ENCODE measurements around the gene KLRG1.

KLRG1 gene

DNA sequence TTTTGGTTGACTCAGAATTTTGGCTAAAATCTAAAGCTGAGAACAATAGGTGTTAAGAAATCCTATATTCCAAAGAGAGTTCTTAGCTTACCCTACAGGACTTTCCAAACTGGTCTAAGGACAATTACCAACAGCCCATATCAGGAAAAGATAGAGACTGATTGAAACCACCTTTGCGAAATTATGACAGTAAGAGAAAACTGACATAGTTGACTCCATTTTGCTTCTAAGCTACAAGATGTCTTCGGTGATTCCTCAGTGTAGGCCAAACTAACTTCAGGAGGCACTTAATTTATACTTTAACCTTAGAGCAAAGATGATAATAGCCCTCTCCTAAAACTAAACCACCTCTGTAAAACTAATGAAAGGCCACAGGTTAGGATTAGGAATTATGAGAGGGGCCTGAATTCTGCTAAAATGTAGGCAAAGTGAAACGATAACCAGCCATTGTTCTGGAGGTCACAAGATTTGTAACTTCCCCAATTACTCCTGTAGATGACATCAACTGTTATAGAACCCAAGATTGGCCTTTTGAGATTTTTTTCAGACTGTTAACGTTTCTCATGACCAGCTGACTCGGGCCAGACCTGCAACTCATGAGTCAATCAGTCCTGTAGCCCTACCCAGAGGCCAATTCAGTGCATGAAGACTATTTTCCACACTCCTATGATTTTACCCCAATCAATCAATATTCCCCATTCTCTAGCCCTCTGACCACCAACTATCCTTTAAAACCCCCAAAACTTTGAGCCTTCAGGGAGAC, 43.0 kb downstream of the KLRG1 start:
- Histone ChIP-seq H3K27me3 (no peaks in the 10 kb centered on the region), H3K4me3 (ENCODE audit: low read depth, low read length) (no peak overlapping the region), H3K9me3 (no peaks in the 10 kb centered on the region), H3K36me3 (no peaks in the 10 kb centered on the region), H3K4me1 (no peaks in the 10 kb centered on the region)
- TF ChIP-seq, protein P1, sequence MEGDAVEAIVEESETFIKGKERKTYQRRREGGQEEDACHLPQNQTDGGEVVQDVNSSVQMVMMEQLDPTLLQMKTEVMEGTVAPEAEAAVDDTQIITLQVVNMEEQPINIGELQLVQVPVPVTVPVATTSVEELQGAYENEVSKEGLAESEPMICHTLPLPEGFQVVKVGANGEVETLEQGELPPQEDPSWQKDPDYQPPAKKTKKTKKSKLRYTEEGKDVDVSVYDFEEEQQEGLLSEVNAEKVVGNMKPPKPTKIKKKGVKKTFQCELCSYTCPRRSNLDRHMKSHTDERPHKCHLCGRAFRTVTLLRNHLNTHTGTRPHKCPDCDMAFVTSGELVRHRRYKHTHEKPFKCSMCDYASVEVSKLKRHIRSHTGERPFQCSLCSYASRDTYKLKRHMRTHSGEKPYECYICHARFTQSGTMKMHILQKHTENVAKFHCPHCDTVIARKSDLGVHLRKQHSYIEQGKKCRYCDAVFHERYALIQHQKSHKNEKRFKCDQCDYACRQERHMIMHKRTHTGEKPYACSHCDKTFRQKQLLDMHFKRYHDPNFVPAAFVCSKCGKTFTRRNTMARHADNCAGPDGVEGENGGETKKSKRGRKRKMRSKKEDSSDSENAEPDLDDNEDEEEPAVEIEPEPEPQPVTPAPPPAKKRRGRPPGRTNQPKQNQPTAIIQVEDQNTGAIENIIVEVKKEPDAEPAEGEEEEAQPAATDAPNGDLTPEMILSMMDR (IDR thresholded peaks at IDR 0.05; ENCODE audit: low read depth, low read length), result no peak
- DNase-seq, result no peak

DNA sequence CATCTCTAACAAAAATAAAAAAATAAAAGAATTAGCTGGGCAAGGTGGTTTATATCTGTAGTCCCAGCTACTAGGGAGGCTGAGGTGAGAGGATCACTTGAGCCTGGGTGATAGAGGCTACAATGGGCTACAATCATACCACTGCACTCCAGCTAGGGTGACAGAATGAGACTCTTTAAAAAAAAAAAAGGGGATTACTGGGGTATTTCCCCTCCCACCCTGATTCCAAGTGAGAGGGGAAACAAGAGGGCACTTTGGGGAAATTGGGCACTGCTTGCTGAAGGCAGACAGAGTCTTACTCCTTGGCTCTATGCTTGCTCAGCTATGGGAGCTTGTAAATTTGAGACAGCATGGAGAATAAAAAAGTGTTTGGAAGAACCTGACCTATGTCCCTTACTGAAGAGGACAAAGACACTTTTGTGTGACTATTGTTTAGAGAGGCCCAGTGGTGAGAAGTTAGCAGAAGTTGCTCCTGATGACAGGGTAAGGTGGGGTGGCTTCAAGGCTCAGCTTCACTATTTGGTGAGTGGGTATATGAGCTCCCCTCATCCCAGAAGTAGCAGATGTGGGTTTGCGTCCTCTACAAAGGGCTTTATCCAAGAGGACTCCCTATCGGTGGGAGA, 44.0 kb downstream of the KLRG1 start:
- Histone ChIP-seq H3K36me3 (no peaks in the 10 kb centered on the region), H3K4me1 (no peaks in the 10 kb centered on the region), H3K4me3 (ENCODE audit: low read depth, low read length) (no peak overlapping the region), H3K27me3 (no peaks in the 10 kb centered on the region), H3K9me3 (no peaks in the 10 kb centered on the region)
- no peak for DNase-seq
- TF ChIP-seq, protein P1 (IDR thresholded peaks at IDR 0.05; ENCODE audit: low read depth, low read length), result no peak

DNA sequence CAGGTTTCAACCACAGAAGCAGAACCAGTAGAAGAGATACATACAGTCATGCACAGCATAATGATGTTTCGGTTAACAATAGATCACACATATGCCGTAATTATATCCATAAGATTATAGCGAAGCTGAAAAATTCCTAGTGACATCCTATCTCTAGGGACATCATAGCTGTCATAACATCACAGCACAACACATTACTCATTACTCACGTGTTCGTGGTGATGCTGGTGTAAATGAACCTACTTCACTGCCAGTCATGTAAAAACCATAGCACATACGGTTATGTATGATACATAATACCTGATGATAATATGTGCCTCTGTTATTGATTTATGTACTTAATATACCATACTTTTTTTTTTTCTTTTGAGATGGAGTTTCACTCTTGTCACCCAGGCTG, 44.7 kb downstream of the KLRG1 start:
- DNase-seq, result no peak
- Histone ChIP-seq H3K36me3 (no peaks in the 10 kb centered on the region), H3K9me3 (no peaks in the 10 kb centered on the region), H3K4me1 (no peaks in the 10 kb centered on the region), H3K27me3 (no peaks in the 10 kb centered on the region), H3K4me3 (ENCODE audit: low read depth, low read length) (no peak overlapping the region)
- TF ChIP-seq, protein P1 (IDR thresholded peaks at IDR 0.05; ENCODE audit: low read depth, low read length), result no peak

DNA sequence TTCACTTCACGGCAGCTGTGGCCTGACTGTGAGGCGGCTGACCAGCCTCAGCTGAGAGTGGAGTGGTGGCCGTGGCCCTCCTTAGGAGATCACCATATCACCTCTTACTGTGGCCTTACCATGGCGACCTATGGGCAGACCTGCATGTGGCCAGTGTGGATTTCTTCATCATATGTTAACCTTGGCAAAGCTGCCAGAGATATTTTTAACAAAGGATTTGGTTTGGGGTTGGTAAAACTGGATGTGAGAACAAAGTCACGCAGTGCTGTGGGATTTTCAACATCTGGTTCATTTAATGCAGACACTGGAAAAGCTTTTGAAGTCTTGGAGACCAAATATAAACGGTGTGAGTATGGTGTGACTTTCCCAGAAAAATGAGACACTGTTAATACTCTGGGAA, 46.9 kb downstream of the KLRG1 start:
- Histone ChIP-seq H3K9me3 (no peaks in the 10 kb centered on the region), H3K36me3 (no peaks in the 10 kb centered on the region), H3K4me3 (ENCODE audit: low read depth, low read length) (no peak overlapping the region), H3K4me1 (no peaks in the 10 kb centered on the region), H3K27me3 (no peaks in the 10 kb centered on the region)
- TF ChIP-seq, protein P1 (IDR thresholded peaks at IDR 0.05; ENCODE audit: low read depth, low read length), result no peak
- no peak for DNase-seq

DNA sequence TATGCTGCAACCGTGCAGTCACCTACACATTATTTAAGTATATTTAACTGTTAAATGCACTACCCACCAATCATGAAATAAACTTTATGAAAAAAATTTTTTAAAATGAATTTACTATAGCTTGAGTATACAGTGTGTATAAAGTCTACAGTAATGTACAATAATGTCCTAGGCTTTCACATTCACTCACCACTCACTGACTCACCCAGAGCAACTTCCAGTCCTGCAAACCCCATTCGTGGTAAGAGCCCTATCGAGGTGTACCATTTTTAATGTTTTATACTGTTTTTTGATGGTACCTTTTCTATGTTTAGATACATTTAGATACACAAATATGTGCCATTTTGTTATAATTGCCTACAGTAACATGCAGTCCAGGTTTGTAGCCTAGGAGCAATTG, 48.1 kb downstream of the KLRG1 start:
- TF ChIP-seq, protein P1 (IDR thresholded peaks at IDR 0.05; ENCODE audit: low read depth, low read length), result no peak

DNA sequence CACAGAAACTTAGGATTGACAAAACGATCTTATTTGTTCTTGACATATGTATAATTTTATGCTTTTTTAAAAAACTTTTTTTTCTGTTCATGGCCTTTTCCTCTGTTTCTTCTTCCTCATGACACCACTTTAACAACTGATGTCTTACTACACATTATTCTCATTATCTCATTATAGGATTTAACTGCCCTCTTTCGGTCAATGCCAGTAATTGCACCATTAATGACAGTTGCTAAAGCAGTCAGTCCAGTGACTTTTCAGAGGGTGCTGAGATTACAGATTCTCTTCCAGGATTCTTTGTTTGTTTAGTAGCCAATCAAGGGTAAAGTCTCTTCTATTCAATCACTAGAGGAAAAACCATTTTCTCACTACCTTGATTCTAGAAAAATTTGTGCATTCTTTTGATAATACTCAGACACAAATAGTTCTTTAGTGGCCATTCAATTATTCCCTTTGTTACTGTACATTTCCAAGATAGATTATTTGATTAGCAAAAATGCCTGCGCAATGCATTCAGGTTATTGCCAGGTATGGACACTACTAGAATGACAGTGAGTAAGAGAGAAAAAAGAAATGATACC, 50.1 kb downstream of the KLRG1 start:
- Histone ChIP-seq H3K9me3 (no peaks in the 10 kb centered on the region), H3K4me1 (no peaks in the 10 kb centered on the region), H3K36me3 (no peaks in the 10 kb centered on the region), H3K4me3 (ENCODE audit: low read depth, low read length) (no peak overlapping the region), H3K27me3 (no peaks in the 10 kb centered on the region)
- peak; percentile 12 for DNase-seq
- TF ChIP-seq, protein P1 (IDR thresholded peaks at IDR 0.05; ENCODE audit: low read depth, low read length), result peak; percentile 77

More for the DNA sequence above, 48.1 kb downstream of the KLRG1 start:
- Histone ChIP-seq H3K4me1 (no peaks in the 10 kb centered on the region), H3K27me3 (no peaks in the 10 kb centered on the region), H3K4me3 (ENCODE audit: low read depth, low read length) (no peak overlapping the region), H3K9me3 (no peaks in the 10 kb centered on the region), H3K36me3 (no peaks in the 10 kb centered on the region)
- DNase-seq, result no peak
